Frontal cortex (tissue), 4 donors: ENCODE measurements around the gene ANXA5. TPM values are rescaled to one million over a fixed set of nuclear protein-coding genes. Genes with fewer than 3 reads are reported as not detected.

Experiments used
- DNase-seq, 2 donors: peaks; one replicate each; pipeline ENCODE4 v3.0.0; 2012; ENCODE audit warnings: low spot score in 2 of 2
- FAIRE-seq: peaks from 2 replicates; lab custom pipeline; 2012; peaks lifted over from hg19 to GRCh38; lab: Jason Lieb, UNC
- total RNA-seq: library from RNA; depleted of rRNA; stranded (reverse); fragments of >200 nt; gene quantifications from one replicate; pipeline ENCODE4 v1.2.3, GENCODE V29; 2014
- donor health status: control.
- donor health status: control.
- donor health status: control.

The ANXA5 gene
- total RNA-seq, 1 donor from 2014 or later: 31.8 TPM

DNA sequence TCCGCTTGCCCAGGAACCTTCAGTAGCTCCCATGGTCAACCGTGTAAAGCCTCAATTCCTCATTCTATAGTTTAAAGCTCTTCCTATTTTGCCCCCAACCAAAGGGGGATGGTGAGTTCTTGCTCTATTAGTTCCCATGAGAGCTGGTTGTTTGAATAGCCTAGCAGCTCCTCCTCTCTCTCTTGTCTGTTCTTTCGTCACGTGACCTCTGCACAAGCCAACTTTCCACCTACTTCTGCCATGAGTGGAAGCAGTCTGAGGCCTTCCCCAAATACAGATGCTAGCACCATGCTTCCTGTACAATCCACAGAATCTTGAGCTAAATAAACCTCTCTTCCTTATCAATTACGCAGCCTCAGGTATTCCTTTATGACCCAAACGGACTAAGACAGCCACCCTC, 42.8 kb downstream of the ANXA5 start:
- no peak for FAIRE-seq
- no peak for DNase-seq

DNA sequence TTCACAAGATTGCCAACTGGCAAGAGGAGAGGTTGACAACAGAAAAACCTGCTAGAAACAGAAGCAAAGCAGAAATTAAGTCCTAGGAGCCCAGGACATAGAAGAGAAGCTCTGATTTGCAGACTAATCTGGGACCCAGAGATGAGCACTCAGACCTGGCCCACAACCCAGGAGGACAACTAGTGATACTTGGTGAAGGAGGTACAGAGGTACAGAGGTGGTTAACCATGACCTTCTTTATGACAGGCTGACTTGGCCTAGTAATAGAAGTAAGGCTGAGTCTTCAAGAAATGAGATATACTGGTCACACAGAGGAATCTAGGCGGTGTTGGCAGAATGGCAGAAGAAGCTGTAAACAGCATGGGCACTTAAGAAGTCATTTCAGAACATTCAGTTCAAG, 43.6 kb downstream of the ANXA5 start:
- FAIRE-seq (no peak), DNase-seq (no peak)

DNA sequence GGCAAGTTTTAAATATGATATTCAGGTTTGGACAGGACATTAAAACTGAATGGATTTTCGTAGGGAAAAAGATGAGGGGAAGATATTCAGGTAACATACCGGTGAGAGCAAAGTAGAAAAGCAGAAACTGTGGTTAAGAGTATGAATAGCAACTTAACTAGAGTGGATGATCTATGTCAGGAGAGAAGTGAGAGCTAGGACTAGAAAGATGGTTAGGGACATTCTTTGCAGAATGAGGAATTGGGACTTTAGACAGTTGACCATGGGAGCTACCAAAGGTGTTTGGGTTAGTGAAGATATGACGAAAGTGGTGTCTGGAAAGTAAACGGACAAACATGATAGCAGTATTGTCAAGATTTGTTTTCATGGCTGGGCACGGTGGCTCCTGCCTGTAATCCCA, 45.2 kb downstream of the ANXA5 start:
- no peak for DNase-seq
- no peak for FAIRE-seq

DNA sequence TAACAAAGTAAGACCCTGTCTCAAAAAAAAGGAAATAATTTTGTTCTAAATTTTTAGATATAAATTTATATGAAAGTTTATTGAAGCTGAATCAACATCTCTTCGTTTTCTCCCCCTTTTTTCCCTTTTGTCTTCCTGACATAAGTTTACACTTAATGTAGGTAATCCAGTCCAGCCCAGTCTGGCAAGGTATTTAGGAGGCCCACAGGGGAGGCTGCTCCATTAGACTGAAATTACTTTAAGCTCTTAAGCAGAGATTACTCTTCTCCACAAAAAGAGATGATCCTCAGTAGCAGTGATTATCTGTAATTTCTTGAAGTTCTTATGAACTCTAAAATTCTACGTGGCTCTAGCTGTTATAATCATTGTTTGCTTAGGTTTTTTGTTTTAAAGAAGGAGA, 46.0 kb downstream of the ANXA5 start:
- FAIRE-seq (no peak), DNase-seq (no peak)

DNA sequence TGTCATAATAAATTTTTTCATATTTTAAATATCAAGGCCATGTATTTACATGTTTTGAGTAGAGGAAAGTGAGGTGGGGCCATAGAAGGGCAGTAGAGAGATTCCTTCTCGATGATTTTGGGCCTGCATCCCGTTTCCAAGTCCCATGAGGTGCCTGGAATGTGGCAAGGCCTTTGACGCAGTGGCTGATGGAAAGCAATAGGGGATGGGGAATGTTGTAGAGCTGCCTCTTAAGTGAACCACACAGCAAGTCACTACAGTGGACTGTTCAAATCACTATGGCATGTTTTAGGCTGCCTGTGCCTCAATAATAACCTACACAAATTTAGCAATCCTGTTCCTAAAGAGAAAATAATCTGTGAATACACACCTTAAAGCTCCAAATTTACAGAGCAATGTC, 48.3 kb downstream of the ANXA5 start:
- DNase-seq (no peak), FAIRE-seq (no peak)

DNA sequence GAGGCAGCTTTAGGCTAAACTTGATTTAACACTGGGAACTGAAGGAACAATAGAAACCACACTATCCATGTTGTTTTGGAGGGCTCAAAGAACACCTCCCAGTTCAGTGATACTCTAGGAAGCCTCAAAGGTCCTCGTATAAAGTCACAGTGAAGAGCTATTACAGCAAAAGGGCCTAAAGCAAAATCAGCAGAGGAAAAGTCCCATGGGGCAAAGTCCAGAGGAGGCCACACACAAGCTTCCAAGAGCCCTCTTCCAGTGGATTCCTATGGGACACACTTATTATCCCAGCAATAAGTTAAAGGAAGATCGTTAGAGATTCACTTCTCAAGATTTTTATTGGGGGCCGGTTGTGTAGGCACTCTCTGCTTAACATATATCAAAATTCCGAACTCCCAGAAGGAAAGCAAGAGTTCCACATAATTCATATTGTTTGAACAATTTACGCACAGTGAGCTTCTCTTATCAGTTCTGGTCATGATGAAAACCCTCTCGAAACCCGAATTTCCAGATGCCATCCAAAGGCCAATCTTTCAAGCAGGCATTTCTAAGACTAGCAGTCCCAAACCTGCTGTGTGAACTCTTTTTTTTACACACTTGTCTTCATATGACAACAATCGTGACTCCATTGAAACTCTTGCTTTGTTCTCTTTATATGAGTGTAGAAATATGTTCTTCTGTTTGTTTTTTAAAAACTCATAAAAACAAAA, 53.7 kb downstream of the ANXA5 start:
- FAIRE-seq (no peak), DNase-seq (no peak)

DNA sequence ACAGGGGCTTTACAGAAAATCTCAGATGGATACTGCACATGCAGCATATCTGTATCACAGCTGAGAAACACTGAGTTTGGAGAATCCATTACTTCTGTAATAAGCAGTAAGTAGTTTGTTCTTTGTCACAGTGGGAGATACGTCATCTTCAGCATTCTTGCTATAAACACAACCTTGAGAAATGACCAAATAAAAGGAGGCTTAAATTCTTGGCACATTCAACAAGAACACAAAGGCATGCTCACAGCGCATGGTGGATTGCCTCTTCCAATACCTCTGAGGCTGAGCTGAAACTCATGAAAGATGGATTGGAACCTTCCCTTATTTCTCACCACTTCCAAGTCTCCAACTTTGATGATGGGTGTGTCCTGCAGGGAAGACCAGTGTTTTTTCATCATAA, 54.5 kb downstream of the ANXA5 start:
- FAIRE-seq: no peak

DNA sequence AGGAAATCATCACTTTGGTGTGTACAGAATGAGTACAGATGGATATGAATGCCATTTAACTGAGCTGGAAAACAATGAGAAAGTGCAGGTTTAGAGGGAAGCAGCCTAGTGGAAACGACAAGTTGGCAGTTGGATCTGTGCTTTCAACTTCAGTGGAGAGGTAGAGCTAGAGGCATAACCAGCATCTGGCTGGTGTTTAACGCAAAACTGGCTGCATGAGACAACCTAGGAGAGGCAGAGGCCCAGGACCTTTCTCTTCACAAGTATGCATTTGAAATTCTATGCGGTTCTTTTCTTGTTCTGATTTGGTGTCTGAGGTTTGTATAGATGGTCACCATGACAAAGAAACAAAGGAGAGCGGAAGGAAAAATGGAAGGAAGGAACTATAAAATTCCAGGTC, 63.1 kb downstream of the ANXA5 start:
- FAIRE-seq: no peak
- no peak for DNase-seq

More for the DNA sequence above, 54.5 kb downstream of the ANXA5 start:
- DNase-seq: no peak

DNA sequence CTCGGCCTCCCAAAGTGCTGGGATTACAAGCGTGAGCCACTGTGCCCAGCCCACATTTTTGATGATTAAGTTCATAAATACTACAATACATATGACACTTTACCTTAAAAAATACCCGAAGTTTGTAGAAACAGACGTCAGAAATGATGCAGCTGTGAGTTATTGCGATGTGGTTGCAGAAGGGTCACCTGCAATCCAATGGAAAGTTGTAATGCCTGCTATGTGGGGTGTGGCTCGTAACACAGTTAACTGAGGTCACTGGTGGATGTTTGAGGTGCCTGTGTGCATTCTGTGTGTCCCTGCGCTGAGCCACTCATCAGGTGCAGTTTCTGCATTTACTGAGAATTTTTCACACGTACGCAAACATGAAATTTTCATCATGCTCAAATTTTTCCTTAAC, 64.1 kb downstream of the ANXA5 start:
- FAIRE-seq: no peak
- no peak for DNase-seq

Other genes starting within 250 kb of the ANXA5 start
- 4.5 TPM for gene SMIM43, start 68.2 kb upstream of the ANXA5 start, total RNA-seq
- 27.3 TPM for gene EXOSC9, start 104.3 kb upstream of the ANXA5 start, total RNA-seq
- gene CCNA2, start 126.9 kb upstream of the ANXA5 start, total RNA-seq: 6.9 TPM
- 44.4 TPM for gene BBS7, start 173.5 kb upstream of the ANXA5 start, total RNA-seq